HL-60/S4 treated with retinoic acid at 250 ng/mL for 4 days and 3 days (cell line): ENCODE measurements around the gene POU1F1.
"Not testable (repeated sequence)": the region's sequence is repeated elsewhere in the genome, so short reads cannot be mapped to it uniquely, and the experiment has no call there.

Experiments used
- in situ Hi-C: fragments of 300-500 bp; cut with MboI; formaldehyde crosslinking; loops from 2 replicates; pipeline ENCODE4 v1.7.0; 2022; ENCODE audit warnings: low sequenced_read_pairs

Gene POU1F1

GRCh38 chr3:87260270-87260669 lies 16.1 kb downstream of the POU1F1 start:
- in situ Hi-C loops = no loop called here

- in situ Hi-C loops = no loop called here
Observed at GRCh38 chr3:87250009-87250408, 26.4 kb downstream of the POU1F1 start.

GRCh38 chr3:87248831-87249230 lies 27.6 kb downstream of the POU1F1 start:
- in situ Hi-C loops = no loop called here

- in situ Hi-C loops = not testable (repeated sequence)
Observed at GRCh38 chr3:87248231-87248630, 28.2 kb downstream of the POU1F1 start.

- in situ Hi-C loops = no loop called here
Observed at GRCh38 chr3:87247430-87247773, 29.0 kb downstream of the POU1F1 start.

GRCh38 chr3:87246662-87247429 lies 29.5 kb downstream of the POU1F1 start:
- in situ Hi-C loops = no loop called here

- in situ Hi-C loops = no loop called here
Observed at GRCh38 chr3:87236093-87236492, 40.3 kb downstream of the POU1F1 start.

- in situ Hi-C loops = no loop called here
Observed at GRCh38 chr3:87233805-87234204, 42.6 kb downstream of the POU1F1 start.

DNA sequence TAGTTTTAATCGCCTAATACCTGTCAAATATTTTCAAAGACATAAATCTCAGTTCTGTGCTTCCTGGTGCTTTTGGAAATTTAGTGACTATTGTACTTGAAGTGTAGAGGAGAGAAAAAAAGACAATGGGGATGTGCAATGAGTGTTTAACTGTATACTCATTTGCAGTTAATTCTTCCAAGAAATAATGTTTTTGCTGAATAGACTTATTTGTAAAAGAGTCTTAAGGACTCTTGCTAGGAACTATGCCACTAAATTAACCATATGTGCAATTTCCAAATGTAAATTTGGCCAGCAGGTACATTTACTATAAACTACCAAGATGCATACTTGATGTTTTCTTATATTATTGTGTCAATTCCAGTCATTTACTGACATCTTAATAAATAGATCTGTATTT lies 47.3 kb downstream of the POU1F1 start:
- in situ Hi-C loops = no loop called here

GRCh38 chr3:87228316-87228715 lies 48.1 kb downstream of the POU1F1 start:
- in situ Hi-C loops = no loop called here

DNA sequence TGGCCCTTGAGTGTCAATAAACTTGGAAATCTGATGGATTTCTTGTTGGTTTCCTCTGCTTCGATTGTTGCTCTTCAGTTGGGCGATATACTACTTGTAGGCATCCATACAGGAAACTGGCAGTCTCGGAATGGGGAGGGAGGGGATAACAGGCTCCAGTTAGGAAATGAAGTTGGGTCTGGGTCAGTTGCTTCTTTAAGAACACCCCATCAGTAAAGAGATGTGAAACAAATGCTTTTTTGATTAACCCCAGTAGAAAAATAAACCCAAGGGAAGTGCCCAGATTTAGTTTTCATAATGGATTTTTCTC lies 48.6 kb downstream of the POU1F1 start:
- in situ Hi-C loops = no loop called here

GRCh38 chr3:87227104-87227834 lies 49.1 kb downstream of the POU1F1 start, which contains the start of gene CHMP2B:
CHMP2B (plus strand) TSS chr3:87227309; CDS start chr3:87227523, 214 bp downstream.
- in situ Hi-C loops = no loop called here

DNA sequence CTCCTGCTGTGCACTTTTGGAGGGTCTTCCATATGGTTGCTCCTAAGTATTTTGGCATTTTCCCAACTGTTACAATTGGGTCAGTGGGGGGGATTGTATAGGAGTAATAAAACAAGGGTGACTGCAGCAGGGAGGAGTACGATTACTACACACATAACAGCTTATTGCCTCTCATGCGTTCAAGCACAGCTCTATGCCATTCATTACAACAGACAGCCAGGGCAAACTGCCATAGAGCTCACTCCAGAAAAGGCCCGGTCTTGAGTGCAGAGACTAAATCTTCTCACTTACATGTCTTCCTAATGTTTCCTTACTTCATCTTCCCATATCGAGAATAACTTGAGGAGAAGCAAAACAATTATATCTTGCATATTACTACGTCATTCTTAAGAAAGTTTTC lies 50.7 kb downstream of the POU1F1 start:
- in situ Hi-C loops = no loop called here

GRCh38 chr3:87219611-87220010 lies 56.8 kb downstream of the POU1F1 start:
- in situ Hi-C loops = no loop called here

DNA sequence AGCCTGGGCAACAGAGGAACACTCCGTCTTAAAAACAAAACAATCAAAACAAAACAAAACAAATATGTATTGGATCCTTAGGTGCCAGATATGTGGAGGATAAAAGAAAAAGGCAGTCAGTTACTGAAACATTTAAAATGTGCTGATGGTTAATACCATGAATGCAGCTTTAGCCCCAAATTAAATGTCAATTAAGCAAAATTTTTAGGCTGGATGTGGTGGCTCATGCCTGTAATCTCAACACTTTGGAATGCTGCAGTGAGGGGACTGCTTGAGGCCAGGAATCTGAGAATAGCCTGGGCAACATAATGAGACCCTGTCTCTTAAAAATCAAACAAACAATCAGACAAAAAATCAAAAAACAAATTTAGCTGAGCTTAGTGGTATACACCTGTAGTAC lies 57.8 kb downstream of the POU1F1 start:
- in situ Hi-C loops = no loop called here
